Measurements from ENCODE around the gene SLAMF6.

GRCh38 chr1:160539990-160540858 lies 17.2 kb upstream of the SLAMF6 start:
- TF ChIP-seq CTCF (IDR thresholded peaks at IDR 0.05 in 4 of 5, conservative IDR thresholded peaks at IDR 0.05 in 1 of 5): no peak
- TF ChIP-seq POLR2A (IDR thresholded peaks at IDR 0.05): no peak

All from gastrocnemius medialis (tissue), 4 donors.